HEK293 (cell line): ENCODE measurements around the gene ABCC2.

ENCODE experiments used
- CTCF ChIA-PET: fragments of 350-600 bp; formaldehyde crosslinking; extraction: SDS; loops from one replicate; lab custom pipeline; 2021; ENCODE audit warnings: antibody characterized with exemption; lab: Yijun Ruan, JAX
- POLR2A ChIA-PET: fragments of 300-600 bp; formaldehyde crosslinking; extraction: SDS; loops from one replicate; lab custom pipeline; 2020; ENCODE audit warnings: antibody characterized with exemption, inconsistent platforms; lab: Yijun Ruan, JAX
- H3K27ac ChIP-seq: fragments of 200-500 bp; sonication (Bioruptor generic); 2 replicates; pipeline ENCODE4 v1.5.1; 2014; ENCODE audit warnings: low read depth, low read length, control low read depth, inconsistent platforms; ENCODE audit errors: extremely low read depth
- H3K36me3 ChIP-seq, 2 experiments: fragments of 200-500 bp in 1 of 2; sonication (Bioruptor generic) in 1 of 2; 1 replicate in 1 of 2; 2 replicates in 1 of 2; pipeline ENCODE4 v1.5.1; 2014 to 2017; ENCODE audit warnings: inconsistent platforms in 2 of 2, low read length in 2 of 2; ENCODE audit not compliant: control insufficient read depth in 2 of 2, insufficient read depth in 1 of 2
- H3K4me1 ChIP-seq: fragments of 200-500 bp; sonication (Bioruptor generic); 2 replicates; pipeline ENCODE4 v1.5.1; 2014; ENCODE audit warnings: mild to moderate bottlenecking, low read length, inconsistent platforms; ENCODE audit not compliant: control insufficient read depth, insufficient read depth
- H3K4me3 ChIP-seq: 2 replicates; pipeline ENCODE4 v1.5.1; 2011; ENCODE audit warnings: low read depth, mild to moderate bottlenecking, control low read depth, low read length, moderate library complexity
- H3K9me3 ChIP-seq: fragments of 200-500 bp; sonication (Bioruptor generic); 2 replicates; pipeline ENCODE4 v1.5.1; 2014; ENCODE audit warnings: low read depth, low read length, inconsistent platforms; ENCODE audit not compliant: control insufficient read depth, insufficient read depth
- GLIS1 ChIP-seq: fragments of 450-650 bp; formaldehyde crosslinking; IDR thresholded peaks from 2 replicates; pipeline ENCODE4 v1.5.1; 2016; ENCODE audit warnings: missing biosample characterization, missing genetic modification characterization
- GLIS2 ChIP-seq: fragments of 450-650 bp; formaldehyde crosslinking; IDR thresholded peaks from 2 replicates; pipeline ENCODE4 v1.5.1; 2016; ENCODE audit warnings: missing biosample characterization, missing genetic modification characterization
- KLF8 ChIP-seq: fragments of 450-650 bp; formaldehyde crosslinking; IDR thresholded peaks from 2 replicates; pipeline ENCODE4 v1.5.1; 2016; ENCODE audit warnings: missing biosample characterization, missing genetic modification characterization
- PRDM4 ChIP-seq: fragments of 450-650 bp; formaldehyde crosslinking; IDR thresholded peaks from 2 replicates; pipeline ENCODE4 v1.5.1; 2017; ENCODE audit warnings: missing biosample characterization, missing genetic modification characterization
- RBAK ChIP-seq: fragments of 450-650 bp; formaldehyde crosslinking; IDR thresholded peaks from 2 replicates; pipeline ENCODE4 v1.5.1; 2016; ENCODE audit warnings: missing biosample characterization, missing genetic modification characterization
- WT1 ChIP-seq: fragments of 450-650 bp; formaldehyde crosslinking; IDR thresholded peaks from 2 replicates; pipeline ENCODE4 v1.5.1; 2016; ENCODE audit warnings: missing biosample characterization, missing genetic modification characterization
- ZNF175 ChIP-seq: fragments of 450-650 bp; formaldehyde crosslinking; IDR thresholded peaks from 2 replicates; pipeline ENCODE4 v1.5.1; 2016; ENCODE audit warnings: missing biosample characterization, missing genetic modification characterization
- ZNF18 ChIP-seq: fragments of 450-650 bp; formaldehyde crosslinking; IDR thresholded peaks from 2 replicates; pipeline ENCODE4 v1.5.1; 2016; ENCODE audit warnings: missing biosample characterization, missing genetic modification characterization
- ZNF2 ChIP-seq: fragments of 450-650 bp; formaldehyde crosslinking; IDR thresholded peaks from 2 replicates; pipeline ENCODE4 v1.5.1; 2016; ENCODE audit warnings: missing biosample characterization, missing genetic modification characterization
- ZNF404 ChIP-seq: fragments of 450-650 bp; formaldehyde crosslinking; IDR thresholded peaks from 2 replicates; pipeline ENCODE4 v1.5.1; 2017; ENCODE audit warnings: missing biosample characterization, missing genetic modification characterization
- ZNF549 ChIP-seq: fragments of 450-650 bp; IDR thresholded peaks from 2 replicates; pipeline ENCODE4 v1.5.1; 2018; ENCODE audit warnings: missing biosample characterization, missing genetic modification characterization, mild to moderate bottlenecking, inconsistent platforms, moderate library complexity
- ZNF571 ChIP-seq: fragments of 450-650 bp; formaldehyde crosslinking; IDR thresholded peaks from 2 replicates; pipeline ENCODE4 v1.5.0; 2017; ENCODE audit warnings: missing biosample characterization, missing genetic modification characterization
- ZNF654 ChIP-seq: fragments of 450-650 bp; formaldehyde crosslinking; IDR thresholded peaks from 2 replicates; pipeline ENCODE4 v1.5.1; 2016; ENCODE audit warnings: low read depth, missing biosample characterization, missing genetic modification characterization
- TF ChIP-seq, protein P1 (sequence below): fragments of 450-650 bp; formaldehyde crosslinking; IDR thresholded peaks from 2 replicates; pipeline ENCODE4 v1.5.1; 2016; ENCODE audit warnings: missing biosample characterization, missing genetic modification characterization
- TF ChIP-seq, protein P2 (sequence below): fragments of 450-650 bp; formaldehyde crosslinking; conservative IDR thresholded peaks from 2 replicates; pipeline ENCODE4 v1.5.1; 2016; ENCODE audit warnings: low read depth, missing biosample characterization, missing genetic modification characterization

The ABCC2 gene

DNA sequence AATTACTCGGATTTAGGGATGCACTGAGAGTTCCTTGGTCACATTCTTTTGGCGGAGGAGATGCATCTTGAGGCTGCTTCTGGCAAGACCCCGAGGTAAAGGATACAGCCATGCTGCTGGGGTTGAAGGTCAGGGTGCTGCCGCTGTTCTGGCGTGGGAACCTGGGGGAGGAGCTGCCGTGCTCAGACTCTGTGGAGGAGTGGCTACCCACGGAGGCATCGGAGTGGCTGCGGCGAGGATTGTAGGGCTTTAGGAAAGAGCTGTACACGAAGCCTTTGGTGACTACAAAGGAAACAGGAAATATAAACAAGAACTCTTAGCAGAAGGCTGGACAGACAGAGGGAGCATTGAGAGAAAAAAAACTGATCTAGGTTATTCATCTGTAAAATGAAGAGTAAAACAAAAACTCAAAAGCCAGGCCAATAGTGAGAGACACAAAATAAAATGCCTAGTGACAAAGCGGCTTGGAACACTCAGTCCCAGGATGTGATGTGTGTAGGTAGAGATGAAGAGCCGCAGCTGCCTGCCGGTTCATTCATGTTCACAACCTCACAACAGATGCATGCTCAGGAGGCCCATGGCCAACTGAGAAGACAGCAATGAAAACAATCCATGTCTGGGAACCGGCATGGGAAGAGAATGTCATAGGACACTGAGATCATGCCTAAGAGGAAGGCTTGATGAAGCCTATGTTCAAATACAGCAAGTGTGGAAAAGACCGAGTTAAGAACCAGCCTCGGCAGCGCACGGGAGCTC is 97.8 kb downstream of the ABCC2 start (continued):
- TF ChIP-seq RBAK (tag by site-specific recombination) (no peak), GLIS1 (no peak), WT1 (tag by site-specific recombination) (no peak)
- TF ChIP-seq, all 188 proteins: peak for 0

GRCh38 chr10:99881371-99881770 is 98.9 kb downstream of the ABCC2 start:
- POLR2A ChIA-PET, result no interaction called here
- CTCF ChIA-PET, result interaction anchor here (1.6 kb wide), 1 partner anchor 36 kb away, joined by 5 read pairs; no protein-coding TSS in a partner anchor
- Histone ChIP-seq H3K27ac (no peak overlapping the region), H3K4me3 (no peak overlapping the region), H3K4me1 (no peaks in the 10 kb centered on the region), H3K36me3 (peaks cover 39 to 87% of the 10 kb centered on the region in 2 experiments), H3K9me3 (no peaks in the 10 kb centered on the region)
- TF ChIP-seq PRDM4 (tag by site-specific recombination) (no peak), ZNF404 (no peak), ZNF18 (tag by site-specific recombination) (no peak), KLF8 (tag by site-specific recombination) (no peak), GLIS2 (tag by site-specific recombination) (no peak), ZNF175 (no peak), ZNF654 (no peak), ZNF571 (tag by site-specific recombination) (no peak), ZNF549 (tag by site-specific recombination) (no peak), ZNF2 (tag by site-specific recombination) (no peak)
- TF ChIP-seq, protein P1, sequence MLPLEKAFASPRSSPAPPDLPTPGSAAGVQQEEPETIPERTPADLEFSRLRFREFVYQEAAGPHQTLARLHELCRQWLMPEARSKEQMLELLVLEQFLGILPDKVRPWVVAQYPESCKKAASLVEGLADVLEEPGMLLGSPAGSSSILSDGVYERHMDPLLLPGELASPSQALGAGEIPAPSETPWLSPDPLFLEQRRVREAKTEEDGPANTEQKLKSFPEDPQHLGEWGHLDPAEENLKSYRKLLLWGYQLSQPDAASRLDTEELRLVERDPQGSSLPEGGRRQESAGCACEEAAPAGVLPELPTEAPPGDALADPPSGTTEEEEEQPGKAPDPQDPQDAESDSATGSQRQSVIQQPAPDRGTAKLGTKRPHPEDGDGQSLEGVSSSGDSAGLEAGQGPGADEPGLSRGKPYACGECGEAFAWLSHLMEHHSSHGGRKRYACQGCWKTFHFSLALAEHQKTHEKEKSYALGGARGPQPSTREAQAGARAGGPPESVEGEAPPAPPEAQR (tag by site-specific recombination), result no peak
- TF ChIP-seq, protein P2, sequence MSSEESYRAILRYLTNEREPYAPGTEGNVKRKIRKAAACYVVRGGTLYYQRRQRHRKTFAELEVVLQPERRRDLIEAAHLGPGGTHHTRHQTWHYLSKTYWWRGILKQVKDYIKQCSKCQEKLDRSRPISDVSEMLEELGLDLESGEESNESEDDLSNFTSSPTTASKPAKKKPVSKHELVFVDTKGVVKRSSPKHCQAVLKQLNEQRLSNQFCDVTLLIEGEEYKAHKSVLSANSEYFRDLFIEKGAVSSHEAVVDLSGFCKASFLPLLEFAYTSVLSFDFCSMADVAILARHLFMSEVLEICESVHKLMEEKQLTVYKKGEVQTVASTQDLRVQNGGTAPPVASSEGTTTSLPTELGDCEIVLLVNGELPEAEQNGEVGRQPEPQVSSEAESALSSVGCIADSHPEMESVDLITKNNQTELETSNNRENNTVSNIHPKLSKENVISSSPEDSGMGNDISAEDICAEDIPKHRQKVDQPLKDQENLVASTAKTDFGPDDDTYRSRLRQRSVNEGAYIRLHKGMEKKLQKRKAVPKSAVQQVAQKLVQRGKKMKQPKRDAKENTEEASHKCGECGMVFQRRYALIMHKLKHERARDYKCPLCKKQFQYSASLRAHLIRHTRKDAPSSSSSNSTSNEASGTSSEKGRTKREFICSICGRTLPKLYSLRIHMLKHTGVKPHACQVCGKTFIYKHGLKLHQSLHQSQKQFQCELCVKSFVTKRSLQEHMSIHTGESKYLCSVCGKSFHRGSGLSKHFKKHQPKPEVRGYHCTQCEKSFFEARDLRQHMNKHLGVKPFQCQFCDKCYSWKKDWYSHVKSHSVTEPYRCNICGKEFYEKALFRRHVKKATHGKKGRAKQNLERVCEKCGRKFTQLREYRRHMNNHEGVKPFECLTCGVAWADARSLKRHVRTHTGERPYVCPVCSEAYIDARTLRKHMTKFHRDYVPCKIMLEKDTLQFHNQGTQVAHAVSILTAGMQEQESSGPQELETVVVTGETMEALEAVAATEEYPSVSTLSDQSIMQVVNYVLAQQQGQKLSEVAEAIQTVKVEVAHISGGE (tag by site-specific recombination), result no peak
